Measurements from ENCODE around the gene DDR2. TPM values are rescaled to one million over a fixed set of nuclear protein-coding genes. Genes with fewer than 3 reads are reported as not detected.

The DDR2 gene
- total RNA-seq, 1 donor from 2014 or later: 0.44 TPM

DNA sequence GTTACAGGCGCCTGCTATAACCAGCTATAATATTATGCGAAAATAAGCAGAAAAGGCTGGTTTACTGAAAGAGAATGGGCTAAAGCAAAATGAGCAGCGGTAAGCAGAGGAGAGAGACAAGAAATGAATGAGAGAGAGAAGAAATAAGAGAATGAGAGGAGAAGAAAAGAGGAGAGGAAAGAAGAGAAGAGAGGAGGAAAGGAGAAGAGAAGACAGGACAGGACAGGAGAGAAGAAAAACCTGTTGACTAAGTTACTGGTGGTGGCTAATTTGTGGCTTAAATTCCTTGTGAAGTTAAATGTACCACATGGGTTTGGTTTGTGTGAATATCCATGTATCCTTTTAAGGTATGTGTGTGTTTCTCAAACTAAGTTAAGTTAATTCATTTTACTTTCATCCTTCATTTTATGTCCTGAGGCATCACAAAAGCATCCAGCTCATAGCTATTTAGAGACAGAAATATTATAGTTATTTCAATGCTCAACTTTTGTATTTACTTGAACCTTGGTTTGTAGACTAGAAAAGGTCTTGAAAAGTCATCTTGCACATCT lies 3.1 kb upstream of the DDR2 start:
- intact Hi-C loops (cut with micrococcal nuclease): loop anchor here (5.0 kb wide), 1 partner anchor 132 kb away; the partner anchor contains the start of gene UHMK1

DNA sequence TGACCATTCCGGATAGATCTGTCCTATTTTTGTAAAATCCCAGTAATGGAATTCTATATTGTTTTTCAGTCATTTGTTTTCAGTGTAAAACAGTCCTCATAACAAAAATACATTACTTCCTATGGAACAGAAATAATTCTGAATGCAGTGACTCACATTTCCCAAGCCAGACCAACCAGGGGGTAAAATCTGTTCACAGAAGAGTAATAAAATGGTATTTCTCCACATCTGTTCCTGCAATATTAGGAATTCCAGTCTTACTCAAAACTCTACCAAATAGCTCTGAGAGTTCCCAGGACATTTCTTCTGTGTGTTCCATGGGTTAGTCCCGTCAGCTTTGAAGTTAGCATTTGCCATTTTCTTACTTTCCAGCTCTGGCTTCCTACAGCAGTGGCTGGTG lies 2.6 kb upstream of the DDR2 start:
- intact Hi-C loops (cut with micrococcal nuclease): loop anchor here (5.0 kb wide), 1 partner anchor 132 kb away; the partner anchor contains the start of gene UHMK1

DNA sequence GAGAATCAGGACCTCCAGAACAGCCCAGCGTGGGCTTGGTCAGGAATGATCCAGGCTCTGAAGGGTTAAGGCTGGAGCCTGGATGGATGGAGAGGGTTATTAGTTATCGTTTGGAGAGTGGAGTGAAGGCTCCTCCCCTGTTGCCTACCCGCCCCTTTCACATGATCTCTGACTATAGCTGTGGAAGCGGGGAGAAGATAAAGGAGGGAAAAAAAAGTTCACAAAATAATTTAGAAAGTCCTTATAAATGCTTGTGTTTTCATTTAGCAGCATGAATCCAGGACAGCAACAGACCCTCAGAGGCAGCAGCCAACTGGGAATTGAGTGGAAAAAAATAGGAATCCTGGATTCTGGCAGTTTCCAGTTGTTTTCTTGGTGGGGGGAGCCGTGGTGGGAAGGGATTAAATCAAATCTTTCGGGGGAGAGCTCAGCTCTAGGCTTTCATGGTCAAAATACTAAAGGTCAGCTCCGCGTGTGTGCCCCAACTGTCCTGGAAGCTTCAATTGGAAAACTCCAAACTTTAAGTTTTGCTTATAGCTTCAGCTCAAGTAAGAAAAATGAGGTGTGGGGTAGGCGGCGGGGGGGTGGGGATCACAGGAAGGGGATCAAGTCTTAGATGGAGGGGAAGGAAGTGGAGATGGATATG lies 595 bp upstream of the DDR2 start:
- intact Hi-C loops (cut with micrococcal nuclease): no loop called here

DNA sequence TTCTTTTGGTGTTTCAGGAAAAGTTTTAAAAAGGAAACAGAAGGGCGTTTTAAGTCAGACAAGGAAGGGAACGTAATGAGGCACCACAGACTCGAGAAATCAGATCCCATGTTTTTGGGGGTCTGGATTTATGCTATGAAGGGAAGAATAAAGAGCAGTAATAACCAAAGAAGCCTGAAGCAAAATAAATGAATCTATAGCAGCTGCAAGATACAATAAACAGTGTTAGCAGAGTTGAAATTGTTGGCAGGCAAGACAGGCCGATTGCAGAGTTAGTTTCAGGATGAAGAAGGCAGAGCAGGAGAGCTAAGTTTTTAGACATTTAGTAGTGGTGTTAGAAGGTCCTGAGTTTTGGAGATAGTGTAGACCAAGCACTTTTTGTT lies 425 bp downstream of the DDR2 start:
- intact Hi-C loops (cut with micrococcal nuclease): no loop called here

DNA sequence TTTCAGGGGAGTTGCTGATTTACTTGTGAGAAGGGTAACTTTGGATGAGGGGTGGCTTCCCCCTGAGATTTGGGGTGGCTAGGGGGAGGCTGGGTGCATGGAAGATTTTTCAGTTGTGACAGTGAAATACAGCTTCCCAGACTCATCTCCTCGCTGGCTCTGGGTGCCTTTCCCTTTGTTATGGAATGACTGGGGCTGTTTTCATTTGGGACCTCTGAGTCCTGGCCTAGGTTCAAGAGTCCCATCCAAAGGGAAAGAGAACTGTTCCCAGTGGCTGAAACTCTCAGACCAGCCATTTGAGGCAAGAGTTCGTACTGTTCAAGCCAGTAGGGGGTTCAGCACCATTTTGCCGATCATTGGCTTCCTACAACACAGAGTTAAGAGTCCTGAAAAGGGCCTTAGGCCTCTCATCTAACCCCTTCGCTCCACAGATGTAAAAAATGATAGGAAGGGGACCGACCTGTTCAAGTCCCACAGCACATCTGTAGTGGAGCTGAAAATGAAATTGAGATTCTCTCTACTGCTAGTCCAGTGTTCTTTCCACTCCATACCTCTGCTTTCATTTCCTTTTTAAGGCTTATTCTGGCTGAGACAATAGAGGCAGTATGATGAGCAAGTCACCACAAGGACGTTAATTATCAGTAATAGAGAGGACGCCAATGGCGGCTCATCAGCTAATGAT lies 958 bp downstream of the DDR2 start:
- intact Hi-C loops (cut with micrococcal nuclease): no loop called here

DNA sequence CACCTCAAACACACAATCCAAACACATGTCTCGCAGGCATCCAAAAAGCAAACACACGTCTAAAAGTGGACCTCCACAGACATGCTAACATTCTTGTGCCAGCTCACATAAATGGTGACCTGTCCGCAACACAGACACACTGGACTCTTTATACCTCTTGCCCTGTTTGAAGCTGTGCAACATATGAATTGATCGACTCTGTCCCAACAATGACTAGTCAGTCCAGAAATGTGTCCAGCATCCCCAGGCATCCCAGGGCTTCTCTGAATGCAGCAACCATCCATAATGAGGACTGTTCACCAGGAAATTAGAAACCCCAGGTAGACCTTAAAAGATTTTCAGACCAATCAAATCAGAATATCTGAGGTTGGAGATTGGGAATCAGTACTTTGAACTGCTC lies 3.2 kb downstream of the DDR2 start:
- intact Hi-C loops (cut with micrococcal nuclease): no loop called here

DNA sequence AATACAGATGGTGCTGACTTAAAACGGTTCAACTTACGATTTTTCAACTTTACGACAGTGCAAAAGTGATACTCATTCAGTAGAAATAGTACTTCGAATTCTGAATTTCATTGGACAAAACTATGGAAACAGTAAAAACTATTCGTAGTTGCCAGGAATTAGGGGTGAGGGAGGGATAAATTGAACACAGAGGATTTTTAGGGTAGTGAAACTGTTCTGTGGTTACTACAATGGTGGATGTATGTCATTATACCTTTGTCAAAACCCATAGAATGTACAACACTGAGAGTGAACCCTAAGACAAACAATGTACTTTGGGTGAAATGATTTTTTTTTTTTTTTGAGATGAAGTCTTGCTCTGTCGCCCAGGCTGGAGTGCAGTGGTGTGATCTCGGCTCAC lies 7.5 kb downstream of the DDR2 start:
- intact Hi-C loops (cut with micrococcal nuclease): no loop called here

DNA sequence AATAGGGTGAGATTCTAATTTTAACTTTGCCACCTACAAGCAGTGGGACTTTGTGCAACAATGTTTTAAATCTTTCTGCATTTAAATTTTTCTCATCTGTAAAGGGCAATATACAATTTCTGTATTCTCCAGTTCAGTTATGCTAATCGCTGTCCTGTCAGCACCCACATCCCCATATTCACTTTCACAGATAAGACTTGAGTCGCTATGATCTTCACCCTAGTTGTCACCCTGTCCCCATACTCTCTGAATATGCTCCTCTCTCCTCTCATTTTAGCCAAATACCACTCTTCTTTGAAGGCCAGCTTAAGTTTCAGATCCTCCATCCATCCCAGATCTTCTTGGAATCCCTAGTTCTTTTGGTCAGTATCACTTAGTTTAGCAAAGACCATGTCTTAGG lies 8.8 kb downstream of the DDR2 start:
- intact Hi-C loops (cut with micrococcal nuclease): no loop called here

DNA sequence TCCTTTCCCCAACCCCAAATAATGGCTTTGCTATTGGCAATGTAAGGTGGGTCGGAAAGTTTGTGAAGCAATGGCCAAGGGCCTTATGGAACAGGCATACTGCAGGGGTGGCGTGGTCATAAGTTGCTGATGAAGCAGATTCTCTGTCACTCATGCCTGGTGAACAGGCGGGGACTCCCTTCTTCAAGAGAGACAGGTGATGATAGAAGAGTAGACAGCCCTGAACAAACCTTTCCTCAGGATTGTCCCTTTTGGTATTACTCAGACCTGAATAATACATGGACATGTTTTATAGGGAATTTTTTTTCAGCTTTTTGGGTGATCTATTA lies 12.7 kb downstream of the DDR2 start:
- intact Hi-C loops (cut with micrococcal nuclease): no loop called here

DNA sequence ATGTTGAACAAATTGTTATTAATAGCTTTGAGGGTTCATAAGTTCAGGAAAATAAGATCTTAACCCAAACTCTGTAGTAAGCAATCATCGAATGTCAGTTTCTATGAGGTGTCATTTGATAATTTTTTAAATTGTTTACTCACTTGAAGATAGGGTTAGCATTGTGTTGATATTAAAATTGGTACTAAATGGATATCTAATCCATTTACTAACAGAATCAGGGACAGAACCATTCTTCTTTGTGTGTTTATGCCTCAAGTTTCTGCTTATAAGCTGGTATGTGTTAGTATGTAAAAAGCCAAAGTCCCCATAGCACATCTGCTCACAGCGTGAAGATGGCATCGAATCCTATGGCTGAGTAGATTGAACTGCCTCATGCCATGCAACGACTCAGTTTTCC lies 13.4 kb downstream of the DDR2 start:
- intact Hi-C loops (cut with micrococcal nuclease): no loop called here

DNA sequence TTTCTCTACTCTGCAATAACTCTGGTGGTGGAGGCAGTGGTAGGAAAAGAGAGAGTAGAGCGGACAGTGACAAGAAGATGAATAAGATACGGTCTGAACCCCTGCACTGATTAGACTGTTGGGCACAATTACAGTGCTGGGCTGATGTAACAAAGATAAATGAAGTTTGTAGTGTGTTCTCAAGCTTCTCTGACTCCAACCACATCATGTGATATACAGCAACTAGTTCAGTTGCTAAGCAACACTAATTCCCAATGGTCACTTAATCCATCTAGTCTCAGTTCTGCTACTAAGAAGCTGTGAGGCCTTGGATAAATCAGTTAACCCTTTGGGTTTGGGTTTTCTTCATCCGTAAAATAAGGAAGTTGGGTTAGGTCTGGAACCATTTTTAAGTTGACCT lies 17.3 kb downstream of the DDR2 start:
- intact Hi-C loops (cut with micrococcal nuclease): no loop called here

DNA sequence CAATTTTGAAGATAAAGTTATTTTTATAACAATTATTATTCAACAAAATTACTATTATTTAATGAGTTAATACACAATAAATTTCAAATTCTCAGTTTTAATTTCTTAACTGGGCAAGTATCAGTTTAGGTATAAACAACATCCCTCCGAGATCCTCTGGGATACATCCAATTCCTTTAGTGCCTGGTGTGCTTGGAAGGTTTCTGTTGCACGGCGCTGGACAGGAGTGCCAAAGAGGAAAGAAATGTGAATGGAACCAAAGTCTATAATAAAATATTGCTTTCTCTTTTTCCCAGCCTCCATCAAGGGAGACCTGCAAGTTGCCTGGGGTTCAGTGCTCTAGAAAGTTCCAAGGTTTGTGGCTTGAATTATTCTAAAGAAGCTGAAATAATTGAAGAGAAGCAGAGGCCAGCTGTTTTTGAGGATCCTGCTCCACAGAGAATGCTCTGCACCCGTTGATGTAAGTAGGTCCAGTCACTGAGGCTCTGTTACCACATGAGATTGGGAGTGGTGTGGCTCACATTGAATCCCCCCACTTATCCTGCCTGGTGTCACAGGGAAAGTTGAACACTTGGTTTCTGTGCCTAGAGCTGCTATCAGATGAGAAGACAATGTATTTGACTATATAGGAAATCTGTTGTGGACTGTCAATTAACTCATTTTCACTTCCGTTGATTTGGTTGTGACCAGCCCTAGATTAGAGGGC lies 22.8 kb downstream of the DDR2 start:
- intact Hi-C loops (cut with micrococcal nuclease): no loop called here

DNA sequence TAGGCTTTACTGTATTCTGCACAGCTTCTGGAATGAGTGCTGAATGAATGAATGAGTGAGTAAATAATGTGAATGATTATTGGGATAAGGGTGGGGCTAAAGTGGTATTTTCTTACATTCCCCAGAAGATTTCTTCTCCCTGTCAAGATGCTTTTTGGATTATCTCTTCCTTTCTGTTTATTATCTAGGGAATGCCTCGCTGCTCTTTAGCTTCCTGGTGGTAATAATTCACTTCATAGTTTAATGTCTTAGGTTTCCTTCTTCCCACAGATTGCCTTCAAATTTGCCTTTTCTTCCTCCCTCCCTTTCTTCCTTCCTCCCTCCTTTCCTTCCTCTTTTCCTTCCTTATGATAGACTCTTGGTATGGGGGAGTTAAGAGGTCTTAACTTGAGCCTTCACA lies 24.0 kb downstream of the DDR2 start:
- intact Hi-C loops (cut with micrococcal nuclease): no loop called here

DNA sequence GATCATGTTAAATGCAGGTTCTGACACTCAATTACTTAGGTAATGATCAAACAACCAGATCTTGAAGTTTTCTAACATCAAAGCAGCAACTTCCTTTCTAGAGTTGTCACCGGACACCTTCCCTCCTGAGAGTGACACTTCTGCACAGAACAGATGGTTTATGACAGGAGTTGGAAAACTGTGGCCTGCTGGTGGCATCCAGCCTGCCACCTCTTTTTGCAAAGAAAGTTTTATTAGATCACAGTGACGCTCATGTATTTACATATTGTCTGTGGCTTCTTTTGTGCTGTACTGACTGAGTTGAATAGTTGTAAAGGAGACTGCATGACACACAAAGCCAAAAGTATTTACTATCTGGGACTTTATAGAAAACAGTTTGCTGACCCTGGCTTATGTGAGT lies 28.3 kb downstream of the DDR2 start:
- intact Hi-C loops (cut with micrococcal nuclease): no loop called here

DNA sequence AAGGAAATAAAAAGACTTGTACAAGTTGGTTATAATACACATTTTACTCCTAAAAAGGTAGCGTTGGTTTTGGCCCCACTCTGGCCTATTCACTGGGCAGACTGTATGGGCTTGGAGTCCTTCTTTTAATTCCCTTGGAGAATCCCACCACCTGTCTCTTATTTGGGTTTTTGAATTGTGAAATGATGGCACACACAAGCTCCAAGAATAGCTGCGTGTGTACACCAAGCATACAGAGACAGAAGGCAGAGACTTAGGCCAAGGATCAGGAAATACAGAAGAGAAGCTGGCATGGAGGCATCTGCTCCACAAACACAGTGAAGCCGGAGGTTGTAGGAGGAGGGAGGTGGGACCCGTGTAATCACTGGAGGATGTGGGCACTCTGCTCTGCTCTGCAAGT lies 29.1 kb downstream of the DDR2 start:
- intact Hi-C loops (cut with micrococcal nuclease): no loop called here

DNA sequence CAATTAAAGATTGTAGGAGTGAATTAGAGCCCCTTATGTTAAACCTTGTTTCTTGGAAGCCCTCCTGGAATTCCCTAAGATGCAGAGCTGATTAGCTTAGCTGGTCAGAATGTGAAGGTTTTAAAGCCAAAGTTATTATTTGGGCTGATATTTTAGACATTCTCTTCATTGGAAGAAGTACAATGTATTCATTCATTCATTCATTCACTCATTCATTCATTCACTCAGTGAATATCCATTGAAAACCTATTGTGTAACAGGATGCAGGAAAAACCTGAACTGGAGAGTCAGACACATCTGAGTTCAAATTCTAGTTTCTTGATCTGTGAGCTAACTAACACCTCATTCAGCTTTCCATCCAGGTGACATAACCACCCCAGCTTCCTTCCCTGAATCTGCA lies 29.7 kb downstream of the DDR2 start:
- intact Hi-C loops (cut with micrococcal nuclease): no loop called here

DNA sequence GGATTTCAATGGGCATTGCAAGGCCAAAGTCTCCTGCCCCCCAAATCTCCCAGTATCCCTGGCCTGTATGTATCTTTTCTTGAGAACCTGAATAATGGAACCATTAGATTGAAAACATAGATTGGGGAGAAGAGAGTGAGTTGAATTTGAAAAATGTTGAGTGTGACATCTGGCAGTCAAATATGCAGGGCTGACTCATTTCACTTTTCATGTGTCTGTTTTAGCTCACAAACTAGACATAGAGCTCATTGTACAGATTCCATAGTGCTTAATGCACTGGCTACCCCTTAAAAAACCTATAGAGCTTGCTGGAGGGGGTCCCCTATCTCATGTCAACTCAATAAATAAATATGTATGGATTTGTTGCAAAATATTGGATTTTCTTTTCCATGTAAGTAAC lies 30.8 kb downstream of the DDR2 start:
- intact Hi-C loops (cut with micrococcal nuclease): no loop called here

DNA sequence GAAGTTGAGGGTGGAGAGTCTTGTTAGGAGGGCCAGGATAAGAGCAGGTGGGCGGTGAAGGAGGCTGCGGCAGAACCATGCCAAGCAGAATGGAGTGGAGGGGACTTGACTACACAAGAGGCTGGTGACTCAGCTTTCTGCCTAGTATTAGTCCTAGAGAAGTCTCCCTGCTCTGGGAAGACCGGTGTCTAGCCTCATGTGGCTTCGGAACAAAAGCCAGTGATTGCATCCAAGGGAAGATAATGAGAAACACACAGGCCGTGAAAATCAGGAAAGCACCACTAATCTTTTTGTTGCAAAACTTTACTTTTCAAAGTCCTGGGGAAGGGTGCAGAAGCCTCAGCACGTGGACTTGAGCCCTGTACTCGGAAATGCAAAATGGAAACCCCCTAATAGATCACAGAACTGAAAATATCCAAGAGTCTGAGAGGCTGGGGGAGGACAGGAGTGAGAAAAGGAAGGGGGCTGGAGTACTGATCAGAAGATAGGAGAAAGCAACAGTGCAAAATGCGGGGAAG lies 31.4 kb downstream of the DDR2 start:
- intact Hi-C loops (cut with micrococcal nuclease): no loop called here

DNA sequence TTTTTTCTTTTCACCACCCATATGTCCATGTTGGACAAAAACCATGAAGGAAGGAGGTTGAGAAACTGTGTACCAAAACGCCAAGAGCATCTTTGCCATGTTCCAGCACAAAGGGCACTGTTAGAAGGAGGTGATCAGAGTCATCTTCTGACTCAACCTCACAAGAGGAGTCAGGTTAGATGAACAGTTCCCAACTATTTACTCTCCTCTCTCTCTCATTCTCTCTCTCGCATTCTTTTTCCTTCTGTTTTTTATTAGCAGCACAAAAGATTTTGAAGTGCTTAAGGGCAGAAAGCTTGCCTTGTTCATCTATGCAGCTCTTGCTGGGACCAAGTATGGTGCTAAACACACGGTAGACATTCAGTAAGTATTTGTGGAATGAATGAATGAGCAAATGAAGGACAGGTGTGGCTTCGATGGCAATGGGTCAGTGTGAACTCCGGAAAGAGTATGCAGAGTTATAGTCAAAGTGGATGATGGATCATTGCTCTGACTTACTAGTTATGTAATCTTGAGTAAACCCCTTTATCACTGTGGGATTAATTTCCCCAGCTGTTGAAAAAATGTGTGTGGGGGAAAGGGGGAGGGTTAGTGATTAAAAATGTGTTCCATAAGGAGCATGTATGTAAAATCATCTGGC lies 33.9 kb downstream of the DDR2 start:
- intact Hi-C loops (cut with micrococcal nuclease): no loop called here

DNA sequence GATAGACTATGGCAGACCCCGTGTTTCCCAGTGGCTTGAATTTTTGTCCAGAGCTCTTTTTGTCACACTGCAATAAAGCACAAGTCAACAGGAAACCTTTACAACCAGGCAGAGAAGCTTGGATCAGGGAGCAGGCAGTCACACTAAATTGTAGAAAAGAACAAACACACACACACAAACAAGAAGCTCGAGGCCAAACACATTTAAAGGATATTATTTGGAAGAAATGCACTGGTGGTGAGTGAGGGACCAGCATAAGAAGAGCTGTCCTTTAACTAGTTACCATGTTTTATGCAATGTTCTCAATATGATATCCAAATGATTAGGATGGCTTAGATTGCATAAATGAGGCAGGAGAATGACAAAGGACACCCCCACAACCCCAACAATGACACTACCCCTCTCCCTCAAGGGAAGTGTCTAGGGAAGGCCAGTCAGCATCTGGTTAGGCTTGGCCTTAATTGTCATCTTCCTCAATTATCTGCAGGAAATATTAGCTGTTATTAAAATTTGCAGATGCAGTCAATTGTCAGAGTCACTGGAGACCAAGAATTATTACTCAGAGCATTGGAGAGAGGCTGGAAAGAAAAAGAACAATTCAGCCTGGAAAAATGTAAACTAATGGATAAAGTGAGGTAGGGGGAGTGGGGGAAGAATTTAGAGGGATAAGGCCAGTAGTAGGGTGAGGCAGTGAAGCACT lies 35.3 kb downstream of the DDR2 start:
- intact Hi-C loops (cut with micrococcal nuclease): no loop called here
